GM21786 (cell line): ENCODE data around the gene MIER1.

ENCODE experiments used
- ATAC-seq: cut with Tn5 transposase; IDR thresholded peaks from one replicate; pipeline ENCODE4 v1.9.1; 2021; ENCODE audit not compliant: unreplicated experiment

The MIER1 gene

GRCh38 chr1:66996018-66996682, 71.4 kb downstream of the MIER1 start:
- ATAC-seq, result peak; percentile 74

- no peak for ATAC-seq
Observed at GRCh38 chr1:66998972-66999371, 74.2 kb downstream of the MIER1 start.

GRCh38 chr1:66999640-67000400, 75.0 kb downstream of the MIER1 start:
- no peak for ATAC-seq

GRCh38 chr1:67001682-67002425, 77.1 kb downstream of the MIER1 start:
- ATAC-seq, result no peak

GRCh38 chr1:67004176-67004575, 79.4 kb downstream of the MIER1 start:
- no peak for ATAC-seq

- ATAC-seq, result no peak
Observed at GRCh38 chr1:67005068-67005467, 80.3 kb downstream of the MIER1 start.

- ATAC-seq, result no peak
Observed at GRCh38 chr1:67009792-67010191, 85.0 kb downstream of the MIER1 start.

- peak; percentile 55 for ATAC-seq
Observed at GRCh38 chr1:67013573-67013972, 88.8 kb downstream of the MIER1 start.

- no peak for ATAC-seq
Observed at GRCh38 chr1:67018574-67018973, 93.8 kb downstream of the MIER1 start.

- ATAC-seq, result no peak
Observed at GRCh38 chr1:67019121-67019520, 94.3 kb downstream of the MIER1 start.

- no peak for ATAC-seq
Observed at GRCh38 chr1:67019600-67020136, 94.9 kb downstream of the MIER1 start.

GRCh38 chr1:67020304-67020703, 95.5 kb downstream of the MIER1 start:
- no peak for ATAC-seq

- no peak for ATAC-seq
Observed at GRCh38 chr1:67020765-67021164, 96.0 kb downstream of the MIER1 start.

GRCh38 chr1:67029472-67029871, 104.7 kb downstream of the MIER1 start:
- ATAC-seq, result no peak

- ATAC-seq, result no peak
Observed at GRCh38 chr1:67031121-67031858, 106.5 kb downstream of the MIER1 start.

- ATAC-seq, result no peak
Observed at GRCh38 chr1:67031859-67032247, 107.1 kb downstream of the MIER1 start.
